Mucosa of descending colon (tissue), 3 donors: ENCODE data around the gene MIB1. TPM values are rescaled to one million over a fixed set of nuclear protein-coding genes. Genes with fewer than 3 reads are reported as not detected.
"Not testable (repeated sequence)": the region's sequence is repeated elsewhere in the genome, so short reads cannot be mapped to it uniquely, and the experiment has no call there.

Source experiments
- ATAC-seq: fragments of 200-7000 bp; cut with Tn5 transposase; one replicate; pipeline ENCODE4 v1.9.1; 2020; ENCODE audit warnings: mild to moderate bottlenecking, moderate library complexity
- DNase-seq, 3 donors: peaks; one replicate each; pipeline ENCODE4 v3.0.0-alpha.2; 2020
- H3K36me3 ChIP-seq: fragments of 200-600 bp; one replicate; pipeline ENCODE4 v1.8.0; 2021; ENCODE audit warnings: low read depth, mild to moderate bottlenecking
- H3K4me1 ChIP-seq: fragments of 200-600 bp; one replicate; pipeline ENCODE4 v1.8.0; 2021; ENCODE audit warnings: low read depth, mild to moderate bottlenecking
- H3K4me3 ChIP-seq: fragments of 200-600 bp; one replicate; pipeline ENCODE4 v1.8.0; 2021; ENCODE audit warnings: mild to moderate bottlenecking
- H3K9me3 ChIP-seq: fragments of 200-600 bp; one replicate; pipeline ENCODE4 v1.8.0; 2021; ENCODE audit warnings: mild to moderate bottlenecking
- intact Hi-C, 2 donors: fragments of 100-400 bp; cut with DNase I in 1 of 2; cut with micrococcal nuclease in 1 of 2; formaldehyde crosslinking; loops; one replicate each; pipeline versions ENCODE4 v1.11.0 to v1.11.1; 2022; cut with DNase I, micrococcal nuclease
- total RNA-seq, 3 donors: library from RNA; stranded (reverse); fragmentation: NEBNext Ultra II Directional in 2 of 3; extraction: Animal tissue kit (Norgen Biotek cat#: 25700) in 2 of 3; gene quantifications; one replicate each; pipeline versions ENCODE4 v1.2.1 to v1.2.4, GENCODE V29; 2021 to 2023
- TF ChIP-seq, protein P1 (sequence below): fragments of 200-600 bp; IDR thresholded peaks from one replicate; pipeline ENCODE4 v1.8.0; 2022; ENCODE audit warnings: antibody characterized with exemption, mild to moderate bottlenecking
- donor health status: DM: no; HTN: no; CAD: no; lungs with moderate emphysema.
- donor health status: DM: no; HTN: no; CAD: no.
- donor health status: DM: no; HTN: yes; CAD: no.

The MIB1 gene
- total RNA-seq, 3 donors from 2014 or later: 29.0 to 45.1 (median 33.1) TPM

DNA sequence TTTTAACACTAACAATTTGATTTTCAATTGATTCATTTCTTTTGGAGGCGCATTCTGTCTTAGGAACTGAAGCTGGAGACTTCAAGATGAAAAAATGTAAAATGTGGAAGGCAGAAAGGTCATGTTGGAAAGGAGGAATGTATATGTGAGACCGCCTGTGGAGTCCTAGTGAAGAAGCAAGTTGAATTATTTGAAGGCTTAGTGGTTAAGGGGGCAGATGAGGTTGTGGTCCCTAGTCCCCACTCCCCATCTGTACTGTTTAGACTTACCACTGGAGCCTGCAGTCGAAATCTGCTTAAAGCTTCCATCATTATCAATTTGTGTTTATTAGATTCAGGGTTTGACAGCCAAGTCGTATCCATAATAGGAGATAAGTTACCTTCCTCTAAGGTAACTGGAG is 15.4 kb upstream of the MIB1 start:
- H3K4me1 ChIP-seq: no peaks in the 10 kb centered on the region
- ATAC-seq (no peak), DNase-seq (no peak)
- TF ChIP-seq, protein P1, sequence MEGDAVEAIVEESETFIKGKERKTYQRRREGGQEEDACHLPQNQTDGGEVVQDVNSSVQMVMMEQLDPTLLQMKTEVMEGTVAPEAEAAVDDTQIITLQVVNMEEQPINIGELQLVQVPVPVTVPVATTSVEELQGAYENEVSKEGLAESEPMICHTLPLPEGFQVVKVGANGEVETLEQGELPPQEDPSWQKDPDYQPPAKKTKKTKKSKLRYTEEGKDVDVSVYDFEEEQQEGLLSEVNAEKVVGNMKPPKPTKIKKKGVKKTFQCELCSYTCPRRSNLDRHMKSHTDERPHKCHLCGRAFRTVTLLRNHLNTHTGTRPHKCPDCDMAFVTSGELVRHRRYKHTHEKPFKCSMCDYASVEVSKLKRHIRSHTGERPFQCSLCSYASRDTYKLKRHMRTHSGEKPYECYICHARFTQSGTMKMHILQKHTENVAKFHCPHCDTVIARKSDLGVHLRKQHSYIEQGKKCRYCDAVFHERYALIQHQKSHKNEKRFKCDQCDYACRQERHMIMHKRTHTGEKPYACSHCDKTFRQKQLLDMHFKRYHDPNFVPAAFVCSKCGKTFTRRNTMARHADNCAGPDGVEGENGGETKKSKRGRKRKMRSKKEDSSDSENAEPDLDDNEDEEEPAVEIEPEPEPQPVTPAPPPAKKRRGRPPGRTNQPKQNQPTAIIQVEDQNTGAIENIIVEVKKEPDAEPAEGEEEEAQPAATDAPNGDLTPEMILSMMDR: no peak
- intact Hi-C loops: no loop called here
- H3K9me3 ChIP-seq: no peaks in the 10 kb centered on the region
- no peaks in the 10 kb centered on the region for H3K36me3 ChIP-seq
- no peak overlapping the region for H3K4me3 ChIP-seq

DNA sequence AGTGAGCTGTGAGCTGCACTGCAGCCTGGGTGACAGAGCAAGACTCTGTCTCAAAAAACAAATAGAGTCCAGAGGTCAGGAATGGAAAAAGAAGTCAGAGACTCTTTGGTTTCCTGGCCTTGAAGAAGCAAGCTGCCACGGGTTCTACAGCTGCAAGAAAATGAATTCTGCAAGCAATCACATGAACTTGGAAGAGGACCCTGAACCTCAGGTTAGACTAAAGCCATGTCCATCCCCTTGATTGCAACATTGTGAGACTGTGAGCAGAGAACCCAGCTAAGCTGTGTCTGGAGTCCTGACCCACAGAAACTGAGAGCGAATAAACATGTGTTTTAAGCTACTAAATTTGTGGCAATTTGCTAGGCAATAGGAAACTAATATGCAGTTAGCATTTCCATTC is 12.9 kb upstream of the MIB1 start:
- H3K4me3 ChIP-seq: no peak overlapping the region
- no peak for ATAC-seq
- intact Hi-C loops: no loop called here

DNA sequence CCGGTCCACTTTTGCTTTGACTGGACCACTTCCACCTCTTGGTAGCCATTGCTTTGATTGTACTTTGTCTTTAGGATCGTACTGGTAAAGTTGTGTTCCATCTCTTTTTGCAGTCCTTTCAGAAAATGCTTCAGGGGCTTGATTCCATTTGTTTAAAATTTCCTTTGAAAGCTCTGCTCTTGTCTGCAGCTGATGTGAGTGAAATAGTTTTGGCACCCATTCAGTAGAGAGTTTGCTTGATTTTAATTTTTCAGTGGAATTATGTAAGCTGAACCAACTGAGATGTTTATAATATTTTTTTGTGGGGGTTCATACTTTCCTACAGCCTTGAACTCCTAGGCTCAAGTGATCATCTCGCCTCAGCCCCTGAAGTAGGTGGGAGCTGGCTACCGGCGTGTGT is 7.6 kb upstream of the MIB1 start:
- peaks cover 8% of the 10 kb centered on the region for H3K4me1 ChIP-seq
- H3K36me3 ChIP-seq: no peaks in the 10 kb centered on the region
- TF ChIP-seq, protein P1: no peak
- intact Hi-C loops: loop anchor here in 1 of 2 donors (10.0 kb wide), 1 partner anchor 48 kb away; no protein-coding TSS in a partner anchor
- DNase-seq (no peak), ATAC-seq (no peak)
- no peak overlapping the region for H3K4me3 ChIP-seq
- H3K9me3 ChIP-seq: no peaks in the 10 kb centered on the region

More for the DNA sequence above, 12.9 kb upstream of the MIB1 start:
- H3K4me1 ChIP-seq: no peaks in the 10 kb centered on the region
- TF ChIP-seq, protein P1: no peak
- H3K9me3 ChIP-seq: no peaks in the 10 kb centered on the region
- no peaks in the 10 kb centered on the region for H3K36me3 ChIP-seq
- DNase-seq: no peak

DNA sequence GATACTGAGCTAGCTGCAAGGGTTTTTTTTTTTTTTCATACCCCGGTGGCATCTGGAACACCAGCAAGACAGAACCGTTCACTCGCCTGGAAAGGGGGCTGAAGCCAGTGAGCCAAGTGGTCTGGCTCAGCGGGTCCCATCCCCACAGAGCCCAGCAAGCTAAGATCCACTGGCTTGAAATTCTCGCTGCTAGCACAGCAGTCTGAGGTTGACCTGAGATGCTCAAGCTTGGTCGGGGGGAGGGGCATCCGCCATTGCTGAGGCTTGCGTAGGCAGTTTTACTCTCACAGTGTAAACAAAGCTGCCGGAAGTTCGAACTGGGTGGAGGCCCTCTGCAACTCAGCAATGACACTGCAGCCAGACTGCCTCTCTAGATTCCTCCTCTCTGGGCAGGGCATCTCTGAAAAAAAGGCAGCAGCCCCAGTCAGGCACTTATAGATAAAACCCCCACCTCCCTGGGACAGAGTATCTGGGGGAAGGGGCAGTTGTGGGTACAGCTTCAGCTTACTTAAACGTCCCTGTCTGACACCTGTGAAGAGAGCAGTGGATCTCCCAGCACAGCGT is 5.1 kb upstream of the MIB1 start:
- TF ChIP-seq, protein P1: no peak
- ATAC-seq (peak; percentile 80), DNase-seq (peak; percentile 85 to 93 (median 87))
- Histone ChIP-seq H3K36me3 (no peaks in the 10 kb centered on the region), H3K9me3 (no peaks in the 10 kb centered on the region), H3K4me1 (peaks cover 11% of the 10 kb centered on the region), H3K4me3 (no peak overlapping the region)
- intact Hi-C loops: loop anchor here in 1 of 2 donors (10.0 kb wide), 1 partner anchor 51 kb away; no protein-coding TSS in a partner anchor

DNA sequence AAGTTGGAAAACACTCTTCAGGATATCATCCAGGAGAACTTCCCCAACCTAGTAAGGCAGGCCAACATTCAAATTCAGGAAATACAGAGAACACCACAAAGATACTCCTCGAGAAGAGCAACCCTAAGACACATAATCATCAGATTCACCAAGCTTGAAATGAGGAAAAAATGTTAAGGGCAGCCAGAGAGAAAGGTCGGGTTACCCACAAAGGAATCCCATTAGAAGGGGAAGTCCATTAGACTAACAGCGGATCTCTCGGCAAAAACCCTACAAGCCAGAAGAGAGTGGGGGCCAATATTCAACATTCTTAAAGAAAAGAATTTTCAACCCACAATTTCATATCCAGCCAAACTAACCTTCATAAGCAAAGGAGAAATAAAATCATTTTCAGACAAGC is 3.7 kb upstream of the MIB1 start:
- not testable (repeated sequence) for H3K4me3 ChIP-seq, ATAC-seq, DNase-seq, H3K9me3 ChIP-seq, H3K36me3 ChIP-seq
- intact Hi-C loops: loop anchor here in 1 of 2 donors (10.0 kb wide), 1 partner anchor 52 kb away; no protein-coding TSS in a partner anchor
- H3K4me1 ChIP-seq: peaks cover 11% of the 10 kb centered on the region

DNA sequence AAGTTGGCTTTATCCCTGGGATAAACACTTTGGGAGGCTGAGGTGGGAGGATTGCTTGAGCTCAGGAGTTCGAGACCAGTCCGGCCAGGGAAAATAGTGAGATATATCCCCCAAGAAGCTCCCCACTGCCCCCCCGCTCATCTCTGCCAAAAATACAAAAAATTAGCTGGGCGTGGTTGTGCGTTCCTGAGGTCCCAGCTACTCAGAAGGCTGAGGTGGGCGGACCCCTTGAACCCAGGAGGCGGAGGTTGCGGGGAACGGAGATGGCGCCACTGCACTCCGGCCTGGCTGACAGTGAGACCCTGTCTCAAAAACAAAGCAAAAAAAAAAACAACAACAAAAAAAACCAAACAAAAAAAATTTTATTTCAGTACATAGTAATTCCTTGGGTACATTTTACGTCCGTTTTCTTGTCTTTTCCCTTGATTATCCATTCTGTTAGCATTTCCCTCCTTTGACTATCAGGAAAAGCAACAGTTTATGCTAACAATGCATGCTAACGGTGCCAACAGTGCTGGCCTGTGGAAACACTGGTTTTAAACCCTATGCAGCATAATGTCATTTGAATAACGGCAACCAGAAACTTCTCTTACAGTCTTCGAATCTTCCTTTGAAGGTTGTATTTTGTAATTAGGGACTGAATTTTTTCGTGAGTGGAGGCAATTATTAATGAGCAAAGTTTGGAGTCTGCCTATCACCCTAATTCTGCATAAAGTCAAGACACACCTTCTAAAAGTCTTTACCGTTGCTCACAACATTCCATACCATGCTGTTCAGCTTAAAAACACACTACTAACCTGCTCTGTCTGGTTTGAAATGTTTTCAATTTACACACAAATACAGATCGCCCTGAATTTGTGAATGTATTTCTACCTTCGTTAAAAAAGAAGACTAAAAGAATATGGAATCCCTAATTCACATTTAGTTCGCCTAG is 721 bp upstream of the MIB1 start:
- Histone ChIP-seq H3K36me3 (no peaks in the 10 kb centered on the region), H3K9me3 (no peaks in the 10 kb centered on the region), H3K4me3 (no peak overlapping the region), H3K4me1 (peaks cover 11% of the 10 kb centered on the region)
- DNase-seq (peak; percentile 27 to 56 (median 44)), ATAC-seq (peak; percentile 2)
- intact Hi-C loops: loop anchor here in 1 of 2 donors (10.0 kb wide), 1 partner anchor 55 kb away; no protein-coding TSS in a partner anchor
- TF ChIP-seq, protein P1: no peak
